Trophoblast cell (in vitro differentiated cells and primary cell): ENCODE data around the gene SPRED1.

Source experiments
- DNase-seq, 2 donors: peaks; one replicate each; pipeline ENCODE4 v3.0.0-alpha.2; 2016
- H2AFZ ChIP-seq: 2 replicates; pipeline ENCODE4 v1.6.1; 2013; ENCODE audit warnings: low read length, moderate library complexity, mild to moderate bottlenecking; ENCODE audit not compliant: insufficient read depth, poor library complexity
- H2AK5ac ChIP-seq: 2 replicates; pipeline ENCODE4 v1.6.1; 2013; ENCODE audit warnings: mild to moderate bottlenecking, low read length
- H2BK120ac ChIP-seq: 2 replicates; pipeline ENCODE4 v1.6.1; 2013; ENCODE audit warnings: low read length, mild to moderate bottlenecking, moderate library complexity; ENCODE audit not compliant: insufficient read depth, poor library complexity
- H2BK12ac ChIP-seq: 2 replicates; pipeline ENCODE4 v1.6.1; 2013; ENCODE audit warnings: mild to moderate bottlenecking, low read length, moderate library complexity
- H2BK5ac ChIP-seq: 2 replicates; pipeline ENCODE4 v1.6.1; 2013; ENCODE audit warnings: low read length, low read depth, moderate library complexity, mild to moderate bottlenecking; ENCODE audit not compliant: poor library complexity
- H3K14ac ChIP-seq: 2 replicates; pipeline ENCODE4 v1.6.1; 2013; ENCODE audit warnings: mild to moderate bottlenecking, low read length
- H3K18ac ChIP-seq: 2 replicates; pipeline ENCODE4 v1.6.1; 2013; ENCODE audit warnings: mild to moderate bottlenecking, low read length
- H3K23ac ChIP-seq: 2 replicates; pipeline ENCODE4 v1.6.1; 2013; ENCODE audit warnings: low read length
- H3K27ac ChIP-seq: 2 replicates; pipeline ENCODE4 v1.5.1; 2013; ENCODE audit warnings: low read depth, mild to moderate bottlenecking, inconsistent platforms, low read length, moderate library complexity
- H3K27me3 ChIP-seq: 2 replicates; pipeline ENCODE4 v1.6.1; 2013; ENCODE audit warnings: inconsistent platforms, mild to moderate bottlenecking, low read length, moderate library complexity; ENCODE audit not compliant: insufficient read depth
- H3K36me3 ChIP-seq, 2 experiments: 1 replicate in 1 of 2; 2 replicates in 1 of 2; pipeline ENCODE4 v1.6.1; 2013; ENCODE audit warnings: low read length in 2 of 2, mild to moderate bottlenecking in 2 of 2, moderate library complexity in 1 of 2; ENCODE audit not compliant: insufficient read depth in 2 of 2, control insufficient read depth in 1 of 2
- H3K4ac ChIP-seq: 2 replicates; pipeline ENCODE4 v1.6.1; 2013; ENCODE audit warnings: low read depth, mild to moderate bottlenecking, low read length, moderate library complexity
- H3K4me1 ChIP-seq, 2 experiments: 1 replicate in 1 of 2; 2 replicates in 1 of 2; pipeline ENCODE4 v1.6.1; 2013; ENCODE audit warnings: low read length in 2 of 2, mild to moderate bottlenecking in 2 of 2, moderate library complexity in 1 of 2; ENCODE audit not compliant: insufficient read depth in 2 of 2, control insufficient read depth in 1 of 2
- H3K4me2 ChIP-seq: 2 replicates; pipeline ENCODE4 v1.6.1; 2013; ENCODE audit warnings: inconsistent platforms, mild to moderate bottlenecking, low read length, moderate library complexity
- H3K4me3 ChIP-seq: 2 replicates; pipeline ENCODE4 v1.5.1; 2013; ENCODE audit warnings: mild to moderate bottlenecking, low read depth, low read length, inconsistent platforms
- H3K79me1 ChIP-seq: one replicate; pipeline ENCODE4 v1.6.1; 2013; ENCODE audit warnings: low read length
- H3K79me2 ChIP-seq: 2 replicates; pipeline ENCODE4 v1.6.1; 2013; ENCODE audit warnings: low read length, mild to moderate bottlenecking; ENCODE audit not compliant: control insufficient read depth, insufficient read depth, poor library complexity
- H3K9ac ChIP-seq: 2 replicates; pipeline ENCODE4 v1.6.1; 2013; ENCODE audit warnings: mild to moderate bottlenecking, low read length
- H3K9me3 ChIP-seq: 2 replicates; pipeline ENCODE4 v1.6.1; 2013; ENCODE audit warnings: low read depth, mild to moderate bottlenecking, control low read depth, inconsistent platforms, low read length; ENCODE audit not compliant: insufficient read depth
- H4K12ac ChIP-seq: 2 replicates; pipeline ENCODE4 v1.6.1; 2013; ENCODE audit warnings: low read depth, mild to moderate bottlenecking, low read length, moderate library complexity
- H4K8ac ChIP-seq: 2 replicates; pipeline ENCODE4 v1.6.1; 2013; ENCODE audit warnings: low read depth, mild to moderate bottlenecking, low read length, moderate library complexity
- H4K91ac ChIP-seq: one replicate; pipeline ENCODE4 v1.6.1; 2013; ENCODE audit warnings: low read depth, mild to moderate bottlenecking, low read length, moderate library complexity
- WGBS: extraction: QIAGEN DNeasy Blood & Tissue Kit; methylation state at CpG from one replicate; pipeline ENCODE4 v1.1.7; 2013; ENCODE audit warnings: missing lambda C conversion rate; ENCODE audit not compliant: insufficient read length, insufficient coverage; ENCODE audit errors: extremely low coverage; 5-methylcytosine and 5-hydroxymethylcytosine counted together

The SPRED1 gene

DNA sequence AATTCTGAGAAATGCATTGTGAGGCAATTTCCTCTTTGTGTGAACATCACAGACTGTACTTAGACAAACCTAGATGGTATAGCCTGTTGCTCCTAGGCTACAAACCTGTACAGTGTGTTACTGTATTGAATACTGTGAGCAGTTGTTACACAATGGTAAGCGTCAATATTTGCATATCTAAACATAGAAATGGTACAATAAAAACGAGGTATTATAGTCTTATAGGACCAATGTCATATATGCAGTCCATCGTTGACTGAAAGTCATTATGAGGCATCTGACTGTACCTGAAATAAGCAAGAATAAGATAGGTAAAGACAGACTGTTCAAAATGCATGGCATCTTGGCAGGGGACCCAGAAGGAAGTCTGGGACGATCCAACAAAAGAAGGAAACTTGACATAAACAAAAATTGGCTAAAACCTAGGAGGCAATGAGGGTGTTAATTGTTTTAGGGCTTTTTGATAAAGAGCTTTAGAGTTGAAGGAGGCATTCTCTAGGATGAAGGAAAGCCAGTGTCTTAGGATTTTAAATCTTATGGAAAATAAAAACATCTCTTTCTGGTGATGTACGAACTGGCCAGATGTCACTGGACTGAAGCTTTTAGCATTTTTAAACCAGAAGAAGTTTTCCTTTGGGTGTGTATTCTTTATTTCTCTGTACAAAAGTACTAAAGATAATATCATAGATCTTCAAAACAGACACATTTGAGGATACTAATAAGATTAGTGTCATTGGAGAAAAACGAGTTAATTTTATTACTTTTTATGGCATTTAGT, 9.2 kb upstream of the SPRED1 start:
- Histone ChIP-seq H2AK5ac (no peak overlapping the region), H3K79me1 (no peaks in the 10 kb centered on the region), H3K23ac (no peak overlapping the region), H3K4me2 (no peak overlapping the region), H3K4me3 (no peak overlapping the region), H3K9ac (no peak overlapping the region), H3K4me1 (no peaks in the 10 kb centered on the region), H3K18ac (no peak overlapping the region), H2BK12ac (no peak overlapping the region), H3K14ac (no peak overlapping the region), H2AFZ (no peak overlapping the region), H2BK5ac (no peak overlapping the region), H4K8ac (no peak overlapping the region), H2BK120ac (no peak overlapping the region), H3K36me3 (no peaks in the 10 kb centered on the region), H4K12ac (no peak overlapping the region), H3K4ac (no peak overlapping the region), H4K91ac (no peak overlapping the region), H3K79me2 (no peaks in the 10 kb centered on the region), H3K27me3 (no peaks in the 10 kb centered on the region), H3K27ac (no peak overlapping the region), H3K9me3 (no peaks in the 10 kb centered on the region)
- WGBS: no CpG with 5 or more reads among the region's 6 CpGs
- no peak for DNase-seq

- H2AK5ac ChIP-seq: no peak overlapping the region
- no peak overlapping the region for H2BK5ac ChIP-seq
- no peak overlapping the region for H2BK120ac ChIP-seq
- peaks cover 0 to 4% of the 10 kb centered on the region in 2 experiments for H3K4me1 ChIP-seq
- no peak overlapping the region for H3K27ac ChIP-seq
- no peak overlapping the region for H3K18ac ChIP-seq
- no peak overlapping the region for H4K91ac ChIP-seq
- H3K9me3 ChIP-seq: no peaks in the 10 kb centered on the region
- no peak overlapping the region for H4K12ac ChIP-seq
- no peak overlapping the region for H3K14ac ChIP-seq
- WGBS: no CpG with 5 or more reads among the region's 3 CpGs
- H3K79me1 ChIP-seq: peaks cover 6% of the 10 kb centered on the region
- no peak overlapping the region for H3K4ac ChIP-seq
- no peak overlapping the region for H3K4me2 ChIP-seq
- H3K9ac ChIP-seq: no peak overlapping the region
- H3K79me2 ChIP-seq: peaks cover 4% of the 10 kb centered on the region
- no peaks in the 10 kb centered on the region for H3K27me3 ChIP-seq
- H2AFZ ChIP-seq: no peak overlapping the region
- no peaks in the 10 kb centered on the region for H3K36me3 ChIP-seq
- DNase-seq: no peak
- no peak overlapping the region for H2BK12ac ChIP-seq
- H3K4me3 ChIP-seq: no peak overlapping the region
- H3K23ac ChIP-seq: no peak overlapping the region
- H4K8ac ChIP-seq: no peak overlapping the region
These were observed 5.3 kb upstream of the SPRED1 start for GRCh38 chr15:38247336-38247735.

DNA sequence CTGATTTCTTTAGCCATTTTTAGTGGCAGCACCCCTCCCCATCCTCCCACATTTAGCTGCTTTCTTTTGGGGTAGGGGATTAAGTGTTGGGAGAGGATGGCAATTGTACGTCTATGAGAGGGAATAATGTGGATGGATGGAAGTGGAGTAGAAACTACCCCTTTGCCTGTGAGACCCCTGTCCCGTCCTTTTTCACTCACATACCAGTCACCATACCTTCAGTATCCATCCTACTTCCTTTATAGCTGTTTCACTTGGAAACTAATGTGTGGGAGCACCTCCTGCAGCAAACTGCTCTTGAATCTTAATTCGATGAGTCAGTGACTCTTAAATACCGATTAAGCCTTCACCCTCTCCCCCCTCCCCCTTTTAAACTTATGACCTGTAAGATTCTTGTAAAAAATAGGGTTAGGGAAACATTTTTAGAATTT, 730 bp downstream of the SPRED1 start:
- H3K79me1 ChIP-seq: peaks cover 14% of the 10 kb centered on the region
- H3K4me1 ChIP-seq: peaks cover 0 to 4% of the 10 kb centered on the region in 2 experiments
- H3K9me3 ChIP-seq: no peaks in the 10 kb centered on the region
- H3K4ac ChIP-seq: peak overlapping the region; percentile 53
- peak overlapping the region; percentile 71 for H3K4me2 ChIP-seq
- no peak overlapping the region for H3K27ac ChIP-seq
- H2AFZ ChIP-seq: peak overlapping the region; percentile 10
- H3K9ac ChIP-seq: peak overlapping the region; percentile 28
- H3K27me3 ChIP-seq: no peaks in the 10 kb centered on the region
- no peak overlapping the region for H2AK5ac ChIP-seq
- peak overlapping the region; percentile 85 for H3K4me3 ChIP-seq
- DNase-seq: peak in 1 of 2 donors; percentile 16
- H2BK12ac ChIP-seq: no peak overlapping the region
- peaks cover 14% of the 10 kb centered on the region for H3K79me2 ChIP-seq
- H3K36me3 ChIP-seq: no peaks in the 10 kb centered on the region
- no peak overlapping the region for H2BK5ac ChIP-seq
- no peak overlapping the region for H4K8ac ChIP-seq
- H2BK120ac ChIP-seq: no peak overlapping the region
- no CpG with 5 or more reads among the region's 4 CpGs for WGBS
- H3K23ac ChIP-seq: no peak overlapping the region
- no peak overlapping the region for H4K91ac ChIP-seq
- H3K18ac ChIP-seq: peak overlapping the region; percentile 25
- no peak overlapping the region for H4K12ac ChIP-seq
- peak overlapping the region; percentile 48 for H3K14ac ChIP-seq

DNA sequence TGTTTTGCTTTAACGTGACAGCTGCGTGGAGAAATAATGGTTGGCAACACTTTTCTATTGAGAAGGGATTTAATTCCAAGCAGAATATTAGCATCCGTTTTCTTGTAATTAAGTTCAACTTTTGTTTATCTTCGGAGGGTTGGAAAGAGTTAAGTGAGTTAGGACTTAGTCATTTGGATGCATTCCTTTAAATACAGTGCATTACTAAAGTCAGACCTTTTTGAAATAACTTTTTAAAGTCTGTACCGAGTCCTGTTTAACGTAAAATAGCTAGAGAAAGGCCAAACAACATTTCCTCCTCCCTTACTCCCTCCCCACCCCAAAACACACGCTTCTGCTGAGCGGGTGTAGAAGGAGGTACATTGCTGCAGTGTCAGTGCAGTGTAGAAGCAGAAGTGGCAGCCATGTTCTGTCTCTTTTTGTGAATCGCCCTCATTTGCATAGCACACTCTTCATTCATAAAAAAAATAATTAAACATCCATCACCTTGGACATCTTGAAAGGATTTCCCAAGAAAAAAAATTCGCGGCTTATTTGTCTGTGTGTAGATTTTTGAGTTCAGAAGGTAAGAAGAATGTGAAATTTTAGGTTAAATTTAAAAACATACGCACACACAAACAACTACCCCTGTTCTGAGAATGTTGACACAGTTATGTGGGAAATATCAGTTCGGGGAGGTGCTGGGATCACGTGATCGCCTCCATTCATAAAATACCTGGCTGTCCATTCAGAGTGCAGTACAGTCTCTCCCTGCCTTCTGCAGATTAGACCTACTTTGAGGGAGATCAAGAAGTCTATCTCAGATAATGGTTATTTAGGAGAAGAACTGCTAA, 1.6 kb downstream of the SPRED1 start:
- H3K36me3 ChIP-seq: no peaks in the 10 kb centered on the region
- no peak overlapping the region for H4K12ac ChIP-seq
- peaks cover 14% of the 10 kb centered on the region for H3K79me2 ChIP-seq
- H3K4me3 ChIP-seq: peak overlapping the region; percentile 55
- no peak overlapping the region for H4K8ac ChIP-seq
- peaks cover 14% of the 10 kb centered on the region for H3K79me1 ChIP-seq
- H3K18ac ChIP-seq: no peak overlapping the region
- no peak overlapping the region for H2BK12ac ChIP-seq
- no peak overlapping the region for H4K91ac ChIP-seq
- WGBS: no CpG with 5 or more reads among the region's 15 CpGs
- H3K27me3 ChIP-seq: no peaks in the 10 kb centered on the region
- no peak overlapping the region for H3K27ac ChIP-seq
- no peak overlapping the region for H3K4ac ChIP-seq
- DNase-seq: peak; percentile 16 to 58
- H3K9me3 ChIP-seq: no peaks in the 10 kb centered on the region
- H2BK120ac ChIP-seq: no peak overlapping the region
- no peak overlapping the region for H3K9ac ChIP-seq
- no peak overlapping the region for H3K23ac ChIP-seq
- no peak overlapping the region for H2AFZ ChIP-seq
- H3K14ac ChIP-seq: no peak overlapping the region
- H2BK5ac ChIP-seq: no peak overlapping the region
- H3K4me1 ChIP-seq: peaks cover 0 to 4% of the 10 kb centered on the region in 2 experiments
- no peak overlapping the region for H2AK5ac ChIP-seq
- H3K4me2 ChIP-seq: peak overlapping the region; percentile 71
